Osteoblast (primary cell): ENCODE results near the gene RABGAP1. TPM values are rescaled to one million over a fixed set of nuclear protein-coding genes. Genes with fewer than 3 reads are reported as not detected.
A peak's percentile ranks its signal among the peaks of the same experiment; 100 is the strongest.

Source experiments
- DNase-seq: peaks from one replicate; pipeline ENCODE4 v3.0.0; 2011; ENCODE audit warnings: low spot score, mixed read lengths; ENCODE audit not compliant: insufficient read length; ENCODE audit errors: missing footprints
- H2AFZ ChIP-seq: 2 replicates; pipeline ENCODE4 v1.6.0; 2011; ENCODE audit warnings: mild to moderate bottlenecking, low read length
- H3K27ac ChIP-seq: 2 replicates; pipeline ENCODE4 v1.5.1; 2011; ENCODE audit warnings: mild to moderate bottlenecking, low read depth, low read length, moderate library complexity
- H3K27me3 ChIP-seq: 2 replicates; pipeline ENCODE4 v1.6.0; 2012; ENCODE audit warnings: mild to moderate bottlenecking, control low read depth, inconsistent platforms, low read length, moderate library complexity; ENCODE audit not compliant: insufficient read depth
- H3K36me3 ChIP-seq: 2 replicates; pipeline ENCODE4 v1.5.1; 2011; ENCODE audit warnings: mild to moderate bottlenecking, low read length, control low read depth, moderate library complexity; ENCODE audit not compliant: insufficient read depth
- H3K4me1 ChIP-seq: 2 replicates; pipeline ENCODE4 v1.5.1; 2011; ENCODE audit warnings: mild to moderate bottlenecking, low read length, control low read depth, moderate library complexity; ENCODE audit not compliant: insufficient read depth
- H3K4me2 ChIP-seq: 2 replicates; pipeline ENCODE4 v1.6.0; 2011; ENCODE audit warnings: mild to moderate bottlenecking, low read length; ENCODE audit not compliant: insufficient read depth
- H3K4me3 ChIP-seq: fragments of 200-600 bp; sonication (generic); 3 replicates; pipeline ENCODE4 v1.5.1; 2012; ENCODE audit warnings: mild to moderate bottlenecking, low read length, inconsistent platforms; ENCODE audit not compliant: insufficient read depth
- H3K79me2 ChIP-seq: 2 replicates; pipeline ENCODE4 v1.6.0; 2012; ENCODE audit warnings: mild to moderate bottlenecking, low read length, control low read depth, inconsistent platforms; ENCODE audit not compliant: insufficient read depth
- H3K9me3 ChIP-seq: 2 replicates; pipeline ENCODE4 v1.5.1; 2011; ENCODE audit warnings: low read depth, low read length, control low read depth
- H4K20me1 ChIP-seq: 2 replicates; pipeline ENCODE4 v1.6.0; 2012; ENCODE audit warnings: mild to moderate bottlenecking, low read length, control low read depth; ENCODE audit not compliant: insufficient read depth
- CTCF ChIP-seq: IDR thresholded peaks from 2 replicates; pipeline ENCODE4 v1.5.1; 2011; ENCODE audit warnings: mild to moderate bottlenecking, low read depth, low read length, moderate library complexity; ENCODE audit errors: extremely low read depth
- total RNA-seq: library from RNA; depleted of rRNA; stranded (reverse); fragments of >200 nt; gene quantifications from 2 replicates; pipeline ENCODE4 v1.2.3, GENCODE V29; 2012

The RABGAP1 gene
- total RNA-seq, 1 donor = 49.2 TPM

- H3K27ac ChIP-seq = no peak overlapping the region
Measured at GRCh38 chr9:123044586-123044985, 103.8 kb downstream of the RABGAP1 start.

GRCh38 chr9:123046406-123047195 is 105.8 kb downstream of the RABGAP1 start:
- TF ChIP-seq CTCF = no peak
- Histone ChIP-seq H3K4me2 (no peak overlapping the region), H2AFZ (no peak overlapping the region), H4K20me1 (no peaks in the 10 kb centered on the region), H3K36me3 (no peaks in the 10 kb centered on the region), H3K27ac (no peak overlapping the region), H3K4me1 (peaks cover 19% of the 10 kb centered on the region), H3K9me3 (no peaks in the 10 kb centered on the region), H3K79me2 (no peaks in the 10 kb centered on the region), H3K4me3 (no peak overlapping the region), H3K27me3 (no peaks in the 10 kb centered on the region)
- DNase-seq = no peak

More at GRCh38 chr9:123044586-123044985, 103.8 kb downstream of the RABGAP1 start:
- Histone ChIP-seq H3K4me1 (peaks cover 15% of the 10 kb centered on the region), H3K9me3 (no peaks in the 10 kb centered on the region), H3K4me2 (no peak overlapping the region), H3K36me3 (no peaks in the 10 kb centered on the region), H3K79me2 (no peaks in the 10 kb centered on the region), H3K27me3 (no peaks in the 10 kb centered on the region), H2AFZ (no peak overlapping the region), H4K20me1 (no peaks in the 10 kb centered on the region), H3K4me3 (no peak overlapping the region)
- no peak for TF ChIP-seq CTCF
- no peak for DNase-seq

GRCh38 chr9:123048748-123049147 is 107.9 kb downstream of the RABGAP1 start:
- Histone ChIP-seq H3K4me3 (no peak overlapping the region), H2AFZ (no peak overlapping the region), H3K27me3 (no peaks in the 10 kb centered on the region), H3K4me1 (peaks cover 19% of the 10 kb centered on the region), H3K9me3 (no peaks in the 10 kb centered on the region), H4K20me1 (no peaks in the 10 kb centered on the region), H3K79me2 (no peaks in the 10 kb centered on the region), H3K36me3 (no peaks in the 10 kb centered on the region), H3K4me2 (no peak overlapping the region), H3K27ac (peak overlapping the region; percentile 44)
- DNase-seq = peak; percentile 84
- TF ChIP-seq CTCF = no peak

- peak; percentile 78 for DNase-seq
- H3K79me2 ChIP-seq = no peaks in the 10 kb centered on the region
- H4K20me1 ChIP-seq = no peaks in the 10 kb centered on the region
- H3K36me3 ChIP-seq = no peaks in the 10 kb centered on the region
- H3K27ac ChIP-seq = peak overlapping the region; percentile 44
- H3K27me3 ChIP-seq = no peaks in the 10 kb centered on the region
- H3K9me3 ChIP-seq = no peaks in the 10 kb centered on the region
- H3K4me1 ChIP-seq = peaks cover 19% of the 10 kb centered on the region
- TF ChIP-seq CTCF = no peak
- H3K4me3 ChIP-seq = no peak overlapping the region
- H3K4me2 ChIP-seq = peak overlapping the region; percentile 4
- H2AFZ ChIP-seq = no peak overlapping the region
Measured at GRCh38 chr9:123049589-123050222, 108.9 kb downstream of the RABGAP1 start.
